RWPE2 (cell line): ENCODE data around the gene TMEM248.

ENCODE experiments used
- ATAC-seq: fragments of 200-7000 bp; cut with Tn5 transposase; 3 replicates; pipeline ENCODE4 v1.9.1; 2021; ENCODE audit warnings: low read depth
- DNase-seq: peaks from one replicate; pipeline ENCODE4 v3.0.0-alpha.2; 2020; ENCODE audit warnings: low spot score
- H3K27ac ChIP-seq: fragments of 450-650 bp; 2 replicates; pipeline ENCODE4 v1.5.1; 2017; ENCODE audit warnings: mild to moderate bottlenecking; ENCODE audit not compliant: poor library complexity, severe bottlenecking
- H3K27me3 ChIP-seq: fragments of 250-450 bp; sonication (Bioruptor Pico); 2 replicates; pipeline ENCODE4 v1.5.1; 2021; ENCODE audit warnings: mild to moderate bottlenecking, moderate library complexity; ENCODE audit not compliant: insufficient read depth, poor library complexity, severe bottlenecking
- H3K36me3 ChIP-seq: fragments of 250-450 bp; sonication (Bioruptor Pico); 2 replicates; pipeline ENCODE4 v1.5.1; 2020; ENCODE audit warnings: low read depth, mild to moderate bottlenecking, moderate library complexity
- H3K4me1 ChIP-seq: fragments of 250-450 bp; sonication (Bioruptor Pico); 2 replicates; pipeline ENCODE4 v1.5.1; 2021; ENCODE audit warnings: mild to moderate bottlenecking, moderate library complexity; ENCODE audit not compliant: insufficient read depth, poor library complexity, severe bottlenecking
- H3K4me3 ChIP-seq: fragments of 250-450 bp; sonication (Bioruptor Pico); 2 replicates; pipeline ENCODE4 v1.5.1; 2021; ENCODE audit warnings: mild to moderate bottlenecking, moderate library complexity; ENCODE audit not compliant: severe bottlenecking
- H3K9me3 ChIP-seq: fragments of 250-450 bp; sonication (Bioruptor Pico); 2 replicates; pipeline ENCODE4 v1.5.1; 2021; ENCODE audit warnings: mild to moderate bottlenecking, moderate library complexity; ENCODE audit not compliant: severe bottlenecking
- CTCF ChIP-seq: fragments of 450-650 bp; IDR thresholded peaks from one replicate; pipeline ENCODE4 v1.5.1; 2017; ENCODE audit warnings: mild to moderate bottlenecking, moderate library complexity; ENCODE audit not compliant: poor library complexity, severe bottlenecking

Gene TMEM248

GRCh38 chr7:66899552-66900280 lies 21.3 kb upstream of the TMEM248 start:
- Histone ChIP-seq H3K36me3 (peaks cover 9% of the 10 kb centered on the region; the same call in 1 of the 2 replicates), H3K9me3 (no peaks in the 10 kb centered on the region), H3K27me3 (no peaks in the 10 kb centered on the region), H3K27ac (no peak overlapping the region), H3K4me3 (no peak overlapping the region), H3K4me1 (no peaks in the 10 kb centered on the region)
- no peak for TF ChIP-seq CTCF
- ATAC-seq (no peak), DNase-seq (no peak)

GRCh38 chr7:66901941-66902843 lies 18.8 kb upstream of the TMEM248 start:
- no peaks in the 10 kb centered on the region for H3K4me1 ChIP-seq
- no peaks in the 10 kb centered on the region for H3K27me3 ChIP-seq
- no peak overlapping the region for H3K4me3 ChIP-seq
- no peak overlapping the region for H3K27ac ChIP-seq
- H3K36me3 ChIP-seq = peaks cover 9% of the 10 kb centered on the region; the same call in 1 of the 2 replicates
- no peak; the same call in 2 of the 3 replicates for ATAC-seq
- no peak for DNase-seq
- TF ChIP-seq CTCF = no peak
- H3K9me3 ChIP-seq = no peaks in the 10 kb centered on the region

GRCh38 chr7:66902844-66903180 lies 18.2 kb upstream of the TMEM248 start:
- DNase-seq = no peak
- no peaks in the 10 kb centered on the region for H3K27me3 ChIP-seq
- H3K27ac ChIP-seq = no peak overlapping the region
- no peak for TF ChIP-seq CTCF
- no peaks in the 10 kb centered on the region for H3K9me3 ChIP-seq
- ATAC-seq = no peak
- no peaks in the 10 kb centered on the region for H3K4me1 ChIP-seq
- H3K4me3 ChIP-seq = no peak overlapping the region
- H3K36me3 ChIP-seq = peaks cover 9% of the 10 kb centered on the region; the same call in 1 of the 2 replicates

GRCh38 chr7:66903360-66904062 lies 17.5 kb upstream of the TMEM248 start:
- H3K36me3 ChIP-seq = peaks cover 3% of the 10 kb centered on the region; the same call in 1 of the 2 replicates
- H3K4me3 ChIP-seq = no peak overlapping the region
- H3K27ac ChIP-seq = no peak overlapping the region
- DNase-seq (no peak), ATAC-seq (0 out of 3 replicates have a peak, but pooled peaks have one; percentile 15)
- H3K4me1 ChIP-seq = no peaks in the 10 kb centered on the region
- TF ChIP-seq CTCF = no peak
- no peaks in the 10 kb centered on the region for H3K9me3 ChIP-seq
- no peaks in the 10 kb centered on the region for H3K27me3 ChIP-seq
